ENCODE results near the gene SEC24A. TPM values are rescaled to one million over a fixed set of nuclear protein-coding genes. Genes with fewer than 3 reads are reported as not detected.

Gene SEC24A
- total RNA-seq, 1 experiment from 2014 or later = 30.4 TPM

GRCh38 chr5:134606726-134607125, 41.9 kb upstream of the SEC24A start:
- Histone ChIP-seq H3K14ac (ENCODE audit: insufficient read depth, low read length) (no peak overlapping the region), H3K23ac (ENCODE audit: insufficient read length, low read depth, low read length) (no peak overlapping the region), H3T11ph (ENCODE audit: low read length) (no peak overlapping the region), H2BK20ac (ENCODE audit: low read depth, low read length, poor library complexity, severe bottlenecking) (no peak overlapping the region), H2BK12ac (ENCODE audit: insufficient read length, low read depth, low read length) (no peak overlapping the region), H3K4me2 (ENCODE audit: insufficient read depth, insufficient read length, low read length) (no peak overlapping the region), H3K56ac (ENCODE audit: insufficient read length, low read depth, low read length) (no peak overlapping the region), H2AK5ac (ENCODE audit: insufficient read length, low read length) (no peak overlapping the region), H2AFZ (ENCODE audit: low read length) (no peak overlapping the region), H3K23me2 (ENCODE audit: insufficient read length, low read depth, low read length, poor library complexity, severe bottlenecking) (no peaks in the 10 kb centered on the region), H3K9me3 (ENCODE audit: control insufficient read depth, low read depth, low read length) (no peaks in the 10 kb centered on the region), H4K91ac (ENCODE audit: insufficient read length, low read depth, low read length) (no peak overlapping the region), H4K20me1 (ENCODE audit: control insufficient read depth, insufficient read depth, insufficient read length) (no peaks in the 10 kb centered on the region), H2BK5ac (ENCODE audit: insufficient read length, low read length) (no peak overlapping the region), H3K9ac (ENCODE audit: extremely low read depth, insufficient read length, low read length) (no peak overlapping the region), H4K5ac (ENCODE audit: insufficient read length, low read depth, low read length) (no peak overlapping the region), H3K27me3 (ENCODE audit: insufficient read depth, low read length) (no peaks in the 10 kb centered on the region), H3K27ac (ENCODE audit: insufficient read length, low read depth, low read length) (no peak overlapping the region), H4K8ac (replicated peaks; ENCODE audit: insufficient read length, low read depth, low read length) (no peak overlapping the region), H3K79me1 (ENCODE audit: insufficient read depth, low read depth, low read length, poor library complexity, severe bottlenecking) (no peaks in the 10 kb centered on the region), H3K4me1 (ENCODE audit: insufficient read depth, low read length) (no peaks in the 10 kb centered on the region), H3K4ac (ENCODE audit: low read depth, low read length) (no peak overlapping the region), H2BK120ac (ENCODE audit: low read depth, low read length, poor library complexity, severe bottlenecking) (no peak overlapping the region), H3K79me2 (ENCODE audit: insufficient read depth, low read length) (no peaks in the 10 kb centered on the region), H2BK15ac (ENCODE audit: low read depth, low read length) (no peak overlapping the region), H3K18ac (ENCODE audit: insufficient read length, low read depth, low read length) (no peak overlapping the region)
- Mint-ChIP-seq H3K4me1 (0 out of 4 replicates have a peak, but pooled peaks cover 0 to 3% of the 10 kb centered on the region in 2 experiments), H3K27ac (no peak overlapping the region), H3K4me3 (no peak overlapping the region), H3K9me3 (no peaks in the 10 kb centered on the region), H3K27me3 (ENCODE audit: low read depth) (no peaks in the 10 kb centered on the region), H3K36me3 (ENCODE audit: insufficient read depth in 1 of 3, low read depth in 3 of 3) (peaks cover 7 to 56% (median 24%) of the 10 kb centered on the region in 3 experiments; a peak in 6 of 7 replicates)
- TF ChIP-seq CTCF (conservative IDR thresholded peaks at IDR 0.05) = no peak
- no CpG with 5 or more reads among the region's 5 CpGs for WGBS (ENCODE audit: extremely low coverage, insufficient read length, low lambda C conversion rate)
- no peak for DNase-seq
